HG02884 (cell line): Measurements from ENCODE around the gene WASL.
A peak's percentile ranks its signal among the peaks of the same experiment; 100 is the strongest.
"Not testable (repeated sequence)": the region's sequence is repeated elsewhere in the genome, so short reads cannot be mapped to it uniquely, and the experiment has no call there.

Experiments used
- ATAC-seq: cut with Tn5 transposase; IDR thresholded peaks from one replicate; pipeline ENCODE4 v1.9.1; 2021; ENCODE audit warnings: mild to moderate bottlenecking, moderate library complexity; ENCODE audit not compliant: unreplicated experiment

WASL gene

GRCh38 chr7:123770378-123770777 lies 21.6 kb upstream of the WASL start:
- ATAC-seq = peak; percentile 98

- ATAC-seq = no peak
Measured at GRCh38 chr7:123769371-123769770, 20.6 kb upstream of the WASL start.

DNA sequence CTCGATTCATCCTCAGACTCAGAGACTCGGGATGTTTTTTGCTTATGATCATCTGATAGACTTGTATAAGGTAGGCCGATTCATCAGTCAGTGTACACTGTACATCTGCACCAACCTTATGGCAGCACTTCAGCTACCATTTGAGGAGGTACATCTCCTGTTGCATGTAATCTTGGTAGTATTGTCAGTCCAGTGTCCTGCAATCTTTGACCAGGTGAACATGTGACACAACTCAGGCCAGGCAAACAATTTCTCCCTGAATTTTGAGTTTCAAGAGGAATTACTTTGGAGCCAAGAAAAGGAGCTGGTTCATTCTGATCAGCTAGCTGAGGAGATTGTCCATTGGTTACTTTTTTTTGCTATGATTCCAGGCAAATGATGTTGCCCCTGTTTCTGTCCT lies 19.7 kb upstream of the WASL start:
- ATAC-seq = no peak

- ATAC-seq = no peak
Measured at GRCh38 chr7:123763191-123763661, 14.4 kb upstream of the WASL start.

DNA sequence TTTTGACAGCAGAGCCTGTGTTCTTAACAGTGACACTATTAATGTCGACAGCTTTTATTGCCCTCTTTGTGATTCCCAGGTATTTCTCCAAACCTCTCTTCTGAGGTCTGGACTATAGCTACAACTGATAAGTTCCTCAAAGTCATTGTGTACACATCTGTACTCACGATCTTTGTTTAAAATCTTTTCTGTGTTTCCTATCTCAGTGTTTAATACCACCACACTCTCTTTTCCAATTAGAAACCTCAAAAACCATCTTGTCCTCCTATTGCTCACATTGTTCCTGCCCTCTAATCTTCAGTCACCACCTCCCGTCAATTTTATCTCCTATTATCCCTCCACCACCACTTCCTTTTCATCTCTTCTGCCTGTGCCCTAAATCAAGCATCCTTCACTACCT lies 12.9 kb upstream of the WASL start:
- ATAC-seq = no peak

GRCh38 chr7:123757095-123757494 lies 8.3 kb upstream of the WASL start:
- no peak for ATAC-seq

- no peak for ATAC-seq
Measured at GRCh38 chr7:123755338-123755737, 6.5 kb upstream of the WASL start.

DNA sequence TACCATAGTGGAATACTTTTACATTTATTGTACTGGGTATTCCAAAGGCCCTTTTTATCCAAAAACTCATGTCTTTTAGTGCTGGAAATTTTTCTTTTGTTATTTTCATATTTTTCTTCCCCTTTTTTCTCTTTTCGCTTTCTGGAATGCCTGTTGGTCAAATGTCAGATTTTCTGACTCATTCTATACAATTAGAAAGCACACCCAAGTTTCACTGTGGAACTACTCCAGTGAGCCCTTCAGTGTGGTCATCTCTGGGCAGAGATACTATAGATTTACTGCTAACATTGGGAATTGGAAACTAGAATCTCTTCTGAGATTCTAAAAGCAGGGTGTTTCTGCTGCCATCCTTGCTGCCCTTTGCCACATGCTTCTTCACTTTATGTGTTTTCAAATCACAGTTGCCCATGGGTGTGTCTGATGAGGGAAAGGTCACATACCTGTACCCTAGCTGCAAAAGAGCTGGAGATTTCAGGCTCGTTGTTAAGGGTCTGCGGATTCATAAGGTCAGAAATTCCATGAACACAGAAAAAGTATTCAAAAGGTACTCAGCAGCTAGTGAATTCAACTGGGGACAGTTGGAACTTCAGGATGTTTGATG lies 5.6 kb upstream of the WASL start:
- ATAC-seq = no peak

DNA sequence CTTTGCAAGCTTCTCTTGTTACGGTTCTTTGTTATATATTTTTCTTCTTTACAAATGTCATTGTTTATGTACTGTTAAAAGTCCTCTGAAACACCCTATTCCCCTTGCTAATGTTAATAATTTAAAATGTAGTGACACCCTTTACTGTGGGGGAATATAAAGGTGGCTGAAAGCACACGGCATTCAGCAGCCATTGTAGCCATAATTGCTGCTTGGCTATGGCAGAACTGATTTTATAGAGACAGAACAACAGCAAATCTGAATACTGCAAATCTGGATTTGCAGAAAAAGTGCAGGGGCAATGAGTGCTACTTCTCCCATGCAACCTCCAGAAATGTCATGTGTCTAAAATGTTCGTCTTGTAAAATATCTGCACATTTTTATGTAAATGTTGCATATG lies 3.7 kb upstream of the WASL start:
- no peak for ATAC-seq

- ATAC-seq = no peak
Measured at GRCh38 chr7:123751821-123752220, 3.0 kb upstream of the WASL start.

DNA sequence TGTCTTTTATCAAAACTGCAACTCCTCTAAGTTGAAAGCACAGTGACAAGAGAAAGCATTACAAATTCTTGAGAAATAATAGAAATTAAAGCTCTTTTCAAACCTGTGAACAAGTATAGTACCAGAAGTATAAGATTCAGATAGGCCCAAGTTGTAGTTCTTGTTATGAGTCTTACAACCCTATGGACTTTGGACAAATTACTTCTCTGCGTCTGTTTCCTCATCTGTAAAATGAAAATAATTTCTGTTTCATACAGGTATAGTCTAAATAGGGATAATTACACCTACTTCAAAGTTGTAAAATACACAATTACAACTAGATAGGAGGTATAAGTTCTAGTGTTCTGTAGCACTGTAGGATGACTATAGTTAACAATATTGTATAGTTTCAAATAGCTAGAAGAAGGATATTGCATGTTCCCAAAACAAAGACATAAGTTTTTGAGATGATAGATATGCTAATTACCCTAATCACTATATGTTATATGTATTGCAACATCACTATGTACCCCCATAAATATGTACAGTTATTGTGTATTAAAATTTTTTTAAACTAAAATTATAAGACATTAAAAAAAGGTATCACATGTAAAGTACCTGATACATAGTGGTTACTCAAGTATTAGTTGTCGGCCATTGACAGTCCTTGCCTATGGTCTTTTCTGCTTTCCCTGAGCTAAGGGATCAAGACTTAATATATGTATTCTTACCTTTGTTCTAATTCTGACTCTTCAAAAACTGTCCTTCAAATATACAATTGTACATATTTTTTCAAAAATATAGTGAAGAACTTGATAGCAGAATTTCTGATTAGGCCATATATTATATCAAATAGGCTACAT lies 1.8 kb upstream of the WASL start:
- no peak for ATAC-seq

DNA sequence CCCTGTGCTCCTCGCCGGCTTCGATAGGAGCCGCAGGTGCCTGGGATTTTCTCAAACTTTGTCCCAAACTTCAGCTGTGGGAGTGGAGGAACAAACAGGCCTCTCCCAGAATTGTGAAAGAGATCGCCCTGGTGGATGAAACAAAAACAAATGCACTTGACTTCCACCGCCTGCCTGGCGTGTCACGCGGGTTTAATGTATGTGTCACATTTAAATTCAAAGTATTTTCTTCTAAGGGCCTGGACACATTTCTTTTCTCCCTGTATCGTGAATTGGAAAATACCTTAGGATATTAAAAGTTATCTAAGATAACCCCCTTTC lies 694 bp upstream of the WASL start:
- ATAC-seq = peak; percentile 9

- peak; percentile 15 for ATAC-seq
Measured at GRCh38 chr7:123748171-123748733, 551 bp downstream of the WASL start.

DNA sequence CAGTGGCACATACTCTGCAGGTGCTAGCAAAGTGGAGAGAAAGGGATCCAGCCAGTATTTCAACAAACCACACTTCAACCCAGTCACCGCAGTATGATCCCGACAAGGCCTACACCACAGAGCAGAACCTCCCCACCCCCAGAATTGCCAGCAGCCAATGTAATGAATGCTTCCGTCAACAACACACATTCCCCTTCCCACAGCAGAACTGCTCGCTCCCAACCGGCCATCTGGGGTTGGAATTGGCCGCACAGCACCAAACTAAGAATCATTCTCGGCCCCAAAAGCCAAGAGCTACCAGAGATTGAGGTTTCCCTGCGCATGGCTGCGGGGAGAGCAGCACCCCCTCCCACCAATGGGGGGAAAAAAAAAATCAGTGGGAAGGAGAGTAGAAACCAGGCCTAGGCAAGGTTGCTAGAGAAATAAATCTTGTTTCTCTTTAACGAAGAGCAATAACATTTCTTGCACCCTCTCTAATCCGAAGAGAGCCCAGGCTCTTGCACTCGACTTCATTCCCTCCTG lies 1.1 kb downstream of the WASL start:
- ATAC-seq = no peak

DNA sequence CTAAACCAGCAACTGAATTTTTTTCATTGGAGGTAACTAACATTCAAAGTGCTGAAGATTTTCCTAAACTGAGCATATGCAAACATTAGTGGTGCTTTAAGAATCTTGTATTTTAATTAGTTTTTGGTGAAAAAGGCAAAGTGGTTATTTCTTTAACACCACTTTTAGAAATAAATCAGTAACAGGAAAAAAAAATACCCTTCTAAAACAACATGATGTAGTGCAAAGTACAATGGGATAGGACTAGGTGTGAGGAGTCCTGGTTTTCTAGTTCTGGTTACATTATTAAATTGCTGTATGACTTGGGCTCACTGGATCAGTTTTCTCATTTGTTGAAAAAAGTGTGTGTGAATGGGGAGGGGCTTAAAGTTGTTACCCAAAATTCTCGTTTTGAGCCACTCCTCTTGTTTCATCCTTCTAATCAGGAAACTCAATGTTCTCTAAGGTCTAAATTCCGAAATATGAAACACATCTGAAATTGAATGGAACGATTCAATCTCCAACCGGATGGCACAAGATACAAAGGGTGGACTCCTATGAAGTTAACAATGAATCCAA lies 1.8 kb downstream of the WASL start:
- no peak for ATAC-seq

DNA sequence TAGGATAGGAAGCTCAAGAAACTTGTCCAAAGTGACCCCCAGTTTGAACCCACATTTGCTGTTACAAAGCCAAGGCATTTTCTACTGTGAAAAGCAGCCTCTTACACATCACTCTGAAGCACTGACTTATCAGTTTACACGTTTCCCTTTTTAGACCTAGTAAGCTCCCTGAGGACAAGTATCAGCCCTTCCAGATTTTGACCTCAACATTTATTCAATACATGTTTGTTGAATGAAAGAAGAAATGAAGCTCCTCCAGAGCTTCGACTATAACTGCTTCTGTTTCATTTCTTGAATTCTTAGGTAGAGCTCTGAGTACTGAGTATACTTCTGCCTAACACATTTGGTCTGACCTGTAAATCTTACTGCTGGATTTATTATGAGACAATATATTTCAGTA lies 2.7 kb downstream of the WASL start:
- ATAC-seq = no peak

GRCh38 chr7:123745437-123745836 lies 3.4 kb downstream of the WASL start:
- ATAC-seq = no peak

GRCh38 chr7:123744416-123744815 lies 4.4 kb downstream of the WASL start:
- ATAC-seq = no peak

- ATAC-seq = no peak
Measured at GRCh38 chr7:123741940-123742339, 6.9 kb downstream of the WASL start.

GRCh38 chr7:123738808-123739207 lies 10.0 kb downstream of the WASL start:
- no peak for ATAC-seq

GRCh38 chr7:123738356-123738755 lies 10.4 kb downstream of the WASL start:
- no peak for ATAC-seq

- ATAC-seq = not testable (repeated sequence)
Measured at GRCh38 chr7:123737168-123737674, 11.6 kb downstream of the WASL start.
